ENCODE results near the gene AKNAD1. TPM values are rescaled to one million over a fixed set of nuclear protein-coding genes. Genes with fewer than 3 reads are reported as not detected.
"Not testable (repeated sequence)": the region's sequence is repeated elsewhere in the genome, so short reads cannot be mapped to it uniquely, and the experiment has no call there.

The AKNAD1 gene, protein sequence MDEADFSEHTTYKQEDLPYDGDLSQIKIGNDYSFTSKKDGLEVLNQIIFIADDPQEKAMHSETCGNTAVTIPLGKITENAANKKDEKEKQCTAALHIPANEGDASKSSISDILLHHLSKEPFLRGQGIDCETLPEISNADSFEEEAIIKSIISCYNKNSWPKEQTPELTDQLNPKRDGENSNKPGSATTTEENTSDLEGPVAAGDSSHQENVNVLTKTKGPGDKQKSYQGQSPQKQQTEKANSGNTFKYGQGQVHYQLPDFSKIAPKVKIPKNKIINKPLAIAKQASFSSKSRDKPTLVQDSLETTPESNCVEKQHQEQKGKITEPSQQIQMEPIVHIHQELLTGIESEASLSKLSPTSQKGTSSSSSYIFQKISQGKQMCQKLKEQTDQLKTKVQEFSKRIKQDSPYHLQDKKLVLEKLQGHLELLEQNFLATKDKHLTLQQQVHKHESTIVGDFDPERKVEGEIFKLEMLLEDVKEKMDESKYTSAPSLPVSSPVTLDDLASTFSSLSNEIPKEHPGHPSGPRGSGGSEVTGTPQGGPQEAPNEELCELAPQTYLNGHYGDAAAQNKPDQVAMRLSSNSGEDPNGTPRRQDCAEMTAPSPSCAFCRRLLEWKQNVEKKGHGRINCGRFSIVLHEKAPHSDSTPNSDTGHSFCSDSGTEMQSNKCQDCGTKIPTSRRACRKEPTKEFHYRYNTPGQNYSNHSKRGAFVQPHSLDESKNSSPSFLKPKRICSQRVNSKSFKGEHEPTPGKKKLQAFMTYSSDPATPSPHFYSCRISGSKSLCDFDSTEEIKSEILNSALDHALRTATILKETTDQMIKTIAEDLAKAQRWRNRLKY
- not detected for polyA plus RNA-seq (2012; ENCODE audit: missing spikeins)

DNA sequence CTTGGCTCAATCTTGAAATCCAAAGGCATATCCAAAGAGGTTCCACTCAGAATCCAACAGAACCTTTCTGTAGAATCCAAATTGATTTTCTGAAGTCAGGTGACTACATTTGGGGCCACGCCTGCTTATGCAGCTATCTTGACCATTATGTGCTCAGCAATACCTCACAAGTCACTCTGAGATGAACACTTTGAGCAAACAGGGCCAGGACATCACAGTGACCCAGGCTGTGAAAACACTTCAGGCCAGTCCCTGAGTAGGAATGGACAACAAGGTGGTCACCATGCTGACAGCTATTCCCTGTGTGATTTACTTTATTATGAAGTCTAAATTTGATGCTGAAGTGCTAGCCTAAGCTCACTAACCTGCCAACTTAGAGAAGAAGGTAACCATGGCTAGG, at the start of gene AKNAD1:
TSS of gene AKNAD1 (minus strand) at position 101 of the 400 bp plus-strand sequence. CDS start 4,430 bp downstream, outside the sequence.
- TF ChIP-seq TAF1 (IDR thresholded peaks at IDR 0.05; ENCODE audit: borderline replicate concordance, low read depth, low read length) (no peak), POLR2A (IDR thresholded peaks at IDR 0.05; ENCODE audit: low read depth, low read length) (no peak), POLR2AphosphoS5 (IDR thresholded peaks at IDR 0.05; ENCODE audit: low read depth, low read length) (no peak)
- FAIRE-seq, result no peak
- no peak for DNase-seq (ENCODE audit: insufficient read length)

DNA sequence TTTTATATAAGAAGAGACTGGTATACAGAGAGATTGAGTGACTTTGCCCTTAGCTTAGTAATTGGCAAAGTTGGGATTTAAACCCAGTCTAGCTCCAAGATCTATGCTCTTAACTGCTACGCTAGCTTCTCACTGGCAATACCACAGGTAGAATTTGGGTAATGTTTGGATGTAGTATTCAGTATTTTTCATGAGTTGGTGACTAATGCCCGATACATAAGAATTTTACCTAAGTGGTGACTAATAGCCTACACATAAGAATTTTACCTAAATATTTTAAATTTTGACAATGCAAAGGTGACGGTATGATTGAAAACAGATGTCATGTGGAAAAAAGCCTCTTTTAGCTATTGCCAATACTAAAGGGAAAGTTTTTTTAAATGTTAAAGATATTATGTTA, 44.2 kb upstream of the AKNAD1 start:
- TF ChIP-seq TAF1 (IDR thresholded peaks at IDR 0.05; ENCODE audit: borderline replicate concordance, low read depth, low read length) (no peak), POLR2A (IDR thresholded peaks at IDR 0.05; ENCODE audit: low read depth, low read length) (no peak), POLR2AphosphoS5 (IDR thresholded peaks at IDR 0.05; ENCODE audit: low read depth, low read length) (no peak)
- FAIRE-seq, result no peak
- no peak for DNase-seq (ENCODE audit: insufficient read length)

DNA sequence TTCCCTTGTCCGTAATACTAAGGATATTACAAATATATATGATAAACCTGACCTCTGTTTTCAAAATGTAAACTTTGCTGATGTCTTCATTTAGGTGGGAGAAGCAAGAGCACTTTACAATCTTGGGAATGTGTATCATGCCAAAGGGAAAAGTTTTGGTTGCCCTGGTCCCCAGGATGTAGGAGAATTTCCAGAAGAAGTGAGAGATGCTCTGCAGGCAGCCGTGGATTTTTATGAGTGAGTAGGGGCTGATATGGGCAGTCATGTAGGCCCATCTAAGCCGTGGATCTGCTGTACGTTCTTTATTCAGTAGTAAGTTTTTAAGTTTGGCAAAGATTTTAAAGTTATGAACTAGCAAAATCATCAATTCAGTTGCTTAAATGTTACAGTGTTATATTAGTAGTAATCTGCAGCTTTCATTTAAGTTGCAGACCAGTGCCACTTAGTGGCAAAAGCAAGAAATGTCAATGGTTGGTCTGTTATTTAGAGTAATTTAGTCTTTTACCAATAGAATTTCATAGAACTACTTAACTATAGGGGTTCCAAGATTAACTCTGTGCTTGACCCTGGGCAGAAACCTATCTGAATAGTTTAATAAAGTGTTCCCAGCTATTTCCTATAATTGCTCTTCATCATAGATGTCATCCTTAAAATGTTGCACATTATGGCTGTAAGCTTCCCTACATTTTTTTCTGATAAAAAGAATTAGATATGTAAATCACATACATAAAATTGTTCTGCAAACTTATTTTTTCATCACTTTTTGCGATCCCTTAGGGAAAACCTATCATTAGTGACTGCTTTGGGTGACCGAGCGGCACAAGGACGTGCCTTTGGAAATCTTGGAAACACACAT, 41.2 kb upstream of the AKNAD1 start:
- FAIRE-seq (peak; percentile 48), DNase-seq (ENCODE audit: insufficient read length) (peak; percentile 9)
- TF ChIP-seq TAF1 (IDR thresholded peaks at IDR 0.05; ENCODE audit: borderline replicate concordance, low read depth, low read length), result no peak
- no peak for TF ChIP-seq POLR2AphosphoS5 (IDR thresholded peaks at IDR 0.05; ENCODE audit: low read depth, low read length)
- TF ChIP-seq POLR2A (IDR thresholded peaks at IDR 0.05; ENCODE audit: low read depth, low read length), result no peak

DNA sequence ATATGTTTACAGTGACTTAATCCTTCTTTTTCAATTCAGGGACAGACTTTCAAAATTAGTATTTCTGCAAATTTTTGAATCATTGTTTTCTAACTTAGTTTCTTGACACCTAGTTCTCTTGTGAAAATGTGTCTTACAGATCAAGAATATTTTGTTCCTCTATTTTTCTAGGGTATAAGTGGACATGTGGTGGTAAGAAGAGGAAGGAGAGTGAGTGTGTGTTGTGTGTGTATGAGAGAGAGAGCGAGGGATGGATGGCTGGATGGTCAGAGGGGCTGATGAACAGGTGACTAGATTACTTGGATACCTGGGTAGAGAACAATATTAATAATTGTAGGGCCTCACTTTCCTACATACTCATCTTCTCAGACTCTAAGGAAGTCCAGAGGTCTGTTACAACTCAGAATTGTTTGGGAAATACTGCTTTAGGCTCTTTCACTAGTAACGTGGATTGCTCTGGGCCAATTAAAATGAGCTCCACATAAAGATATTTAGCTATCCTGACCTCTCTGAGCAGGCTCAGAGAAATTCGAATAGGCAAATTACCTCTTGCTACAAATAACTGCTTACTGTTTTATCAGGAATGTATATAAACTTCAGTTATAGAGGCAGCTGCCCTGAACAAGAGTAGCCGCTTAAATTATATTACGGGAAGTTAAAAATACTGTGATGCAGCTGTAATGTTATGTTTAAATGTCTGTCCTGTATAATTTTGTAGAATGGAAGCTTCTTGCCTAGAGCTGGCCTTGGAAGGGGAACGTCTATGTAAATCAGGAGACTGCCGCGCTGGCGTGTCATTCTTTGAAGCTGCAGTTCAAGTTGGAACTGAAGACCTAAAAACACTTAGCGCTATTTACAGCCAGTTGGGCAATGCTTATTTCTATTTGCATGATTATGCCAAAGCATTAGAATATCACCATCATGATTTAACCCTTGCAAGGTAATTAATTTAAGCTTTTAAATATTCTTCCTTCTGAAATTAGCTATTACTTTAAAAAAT, 39.6 kb upstream of the AKNAD1 start:
- DNase-seq (ENCODE audit: insufficient read length) (no peak), FAIRE-seq (no peak)
- TF ChIP-seq POLR2A (IDR thresholded peaks at IDR 0.05; ENCODE audit: low read depth, low read length) (no peak), POLR2AphosphoS5 (IDR thresholded peaks at IDR 0.05; ENCODE audit: low read depth, low read length) (no peak), TAF1 (IDR thresholded peaks at IDR 0.05; ENCODE audit: borderline replicate concordance, low read depth, low read length) (no peak)

DNA sequence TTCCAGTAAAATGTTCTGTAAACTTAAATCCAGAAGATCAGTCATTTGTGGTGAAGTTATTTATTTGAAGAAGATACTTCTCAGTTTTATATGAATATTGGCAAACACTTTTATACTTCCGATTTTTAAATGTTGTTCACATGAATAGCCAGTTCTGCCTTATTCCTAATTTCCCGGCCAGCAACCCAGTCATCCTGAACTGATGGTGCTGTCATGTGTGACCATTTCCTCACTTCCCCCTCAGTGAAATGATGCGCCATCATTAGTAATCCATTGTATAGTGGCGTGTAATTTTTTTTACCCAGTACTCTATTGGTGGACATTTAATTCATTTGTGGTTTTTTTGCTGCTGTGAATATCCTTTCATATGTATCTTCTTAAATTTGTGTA, 36.2 kb upstream of the AKNAD1 start:
- FAIRE-seq (no peak), DNase-seq (ENCODE audit: insufficient read length) (no peak)
- TF ChIP-seq POLR2AphosphoS5 (IDR thresholded peaks at IDR 0.05; ENCODE audit: low read depth, low read length), result no peak
- TF ChIP-seq TAF1 (IDR thresholded peaks at IDR 0.05; ENCODE audit: borderline replicate concordance, low read depth, low read length), result no peak
- no peak for TF ChIP-seq POLR2A (IDR thresholded peaks at IDR 0.05; ENCODE audit: low read depth, low read length)

DNA sequence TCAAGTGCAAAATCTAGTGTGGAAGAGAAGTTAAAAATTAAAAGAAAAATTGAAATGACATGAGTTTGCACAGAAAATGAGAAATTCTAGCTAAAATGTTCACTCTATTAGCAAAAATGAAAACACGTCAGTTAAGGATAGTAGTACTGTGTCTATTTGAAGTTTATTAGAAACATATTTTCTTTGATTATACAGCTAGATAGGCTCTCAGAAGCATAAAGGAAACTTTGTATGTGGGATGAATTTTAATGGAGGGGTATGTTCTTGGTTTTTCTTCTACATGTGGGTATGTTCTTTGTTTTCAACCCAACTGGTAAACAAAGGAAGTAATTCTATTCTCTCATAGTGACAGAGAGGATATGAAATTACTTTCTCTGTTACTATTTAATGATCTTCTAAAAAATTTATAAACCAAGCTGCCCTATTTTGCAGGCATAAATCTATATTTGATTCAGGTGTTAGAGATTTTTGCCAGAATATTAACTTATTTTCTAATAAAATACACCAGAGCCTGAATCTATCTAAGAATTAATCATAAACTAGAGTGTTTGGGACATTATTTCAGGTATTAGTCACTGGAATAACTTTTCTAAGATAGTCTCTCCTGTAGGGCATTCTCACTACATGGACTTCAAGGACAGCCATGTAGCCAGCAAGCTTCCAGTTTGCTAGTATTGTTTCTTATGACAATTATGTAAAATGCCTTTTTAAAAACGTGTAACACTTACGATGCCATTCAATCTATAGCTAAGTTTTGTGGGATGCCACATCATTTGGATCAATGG, 35.7 kb upstream of the AKNAD1 start:
- no peak for TF ChIP-seq POLR2A (IDR thresholded peaks at IDR 0.05; ENCODE audit: low read depth, low read length)
- no peak for FAIRE-seq
- DNase-seq (ENCODE audit: insufficient read length), result no peak

DNA sequence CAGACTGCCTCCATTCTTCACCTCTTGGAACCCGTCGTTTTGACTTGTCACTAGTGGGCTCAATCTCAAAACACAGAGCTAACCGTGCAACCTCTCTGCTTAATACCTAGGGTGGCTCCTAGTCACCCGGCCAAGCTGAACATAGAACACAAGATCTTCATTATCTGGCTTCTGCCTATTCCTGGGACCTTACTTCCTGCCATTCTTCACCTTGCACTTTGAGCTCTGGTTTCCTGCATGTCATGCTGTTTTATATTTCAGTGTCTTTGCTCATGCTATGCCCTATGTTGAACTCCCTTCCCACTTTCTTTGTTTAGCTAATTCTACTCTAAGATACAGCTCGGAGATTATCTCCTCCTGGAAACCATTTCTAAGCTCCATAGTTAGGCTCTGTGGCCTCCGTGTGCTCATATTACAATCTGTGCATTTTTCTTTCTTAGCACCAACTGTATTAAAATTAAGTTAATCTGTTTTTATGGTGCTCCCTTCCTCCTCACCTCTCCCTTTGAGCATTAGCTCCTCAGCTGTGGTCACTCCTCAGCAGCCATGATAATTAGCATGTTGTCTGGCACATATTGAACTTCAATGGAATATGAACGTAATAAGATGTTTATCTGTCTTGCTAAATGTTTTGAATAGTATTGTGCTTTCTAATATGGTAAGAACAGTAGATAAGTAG, 33.0 kb upstream of the AKNAD1 start:
- FAIRE-seq, result no peak

DNA sequence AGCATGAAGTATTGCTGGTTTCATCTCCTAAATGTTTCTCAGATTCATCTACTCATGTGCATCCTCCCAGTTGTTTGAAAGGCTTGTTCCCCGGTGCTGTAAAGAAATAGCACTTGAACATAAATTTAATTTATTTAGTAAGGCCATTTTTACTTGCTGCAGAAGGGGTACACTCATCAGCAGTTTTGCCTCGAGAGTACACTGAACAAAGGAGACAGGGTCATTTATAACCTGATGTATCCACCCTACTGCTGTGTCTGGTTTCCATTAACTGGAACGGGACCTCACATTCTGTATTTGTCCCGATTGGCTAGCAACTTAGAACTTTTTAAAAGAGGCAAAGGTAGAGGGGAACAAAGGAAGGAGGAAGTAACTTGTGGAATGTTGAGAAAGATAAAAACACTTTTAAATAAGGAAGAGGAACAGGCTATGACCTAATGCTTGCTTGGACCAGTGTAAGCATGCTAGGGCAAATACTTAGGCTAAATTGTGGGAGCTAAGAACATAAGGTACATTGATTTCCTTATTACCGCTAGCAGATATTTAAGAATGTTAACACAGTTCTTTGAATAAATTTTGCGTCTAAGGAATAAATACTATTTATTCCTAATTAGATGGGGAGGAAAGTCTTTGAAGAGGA, 32.2 kb upstream of the AKNAD1 start:
- FAIRE-seq; DNase-seq (ENCODE audit: insufficient read length): not testable (repeated sequence)

More for the DNA sequence above, 33.0 kb upstream of the AKNAD1 start:
- TF ChIP-seq POLR2A (IDR thresholded peaks at IDR 0.05; ENCODE audit: low read depth, low read length), result no peak
- TF ChIP-seq TAF1 (IDR thresholded peaks at IDR 0.05; ENCODE audit: borderline replicate concordance, low read depth, low read length), result no peak
- no peak for TF ChIP-seq POLR2AphosphoS5 (IDR thresholded peaks at IDR 0.05; ENCODE audit: low read depth, low read length)
- no peak for DNase-seq (ENCODE audit: insufficient read length)

DNA sequence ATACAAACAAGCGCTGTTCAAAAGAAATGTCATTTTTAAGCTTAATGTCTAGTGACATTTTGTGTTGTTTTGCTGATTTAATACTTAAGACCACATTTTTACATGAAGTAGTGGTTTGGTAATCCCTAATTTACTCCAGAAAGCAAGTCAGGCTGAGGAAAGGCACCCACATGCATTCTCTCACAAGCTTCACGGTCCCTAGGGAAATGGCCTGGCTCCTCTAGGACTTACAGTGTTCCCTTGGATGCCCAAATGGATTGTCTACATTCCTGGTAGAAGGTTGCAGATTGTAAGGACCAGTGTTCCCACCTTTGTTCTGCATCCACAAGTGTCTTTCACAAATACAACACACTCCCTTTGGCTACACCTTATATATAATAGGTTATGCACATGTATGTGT, 29.4 kb upstream of the AKNAD1 start:
- no peak for FAIRE-seq
- no peak for DNase-seq (ENCODE audit: insufficient read length)
- TF ChIP-seq POLR2AphosphoS5 (IDR thresholded peaks at IDR 0.05; ENCODE audit: low read depth, low read length) (no peak), POLR2A (IDR thresholded peaks at IDR 0.05; ENCODE audit: low read depth, low read length) (no peak), TAF1 (IDR thresholded peaks at IDR 0.05; ENCODE audit: borderline replicate concordance, low read depth, low read length) (no peak)

Data from GM12892 (cell line).